Liver (tissue), 9 donors: ENCODE measurements around the gene EIF4G1. TPM values are rescaled to one million over a fixed set of nuclear protein-coding genes. Genes with fewer than 3 reads are reported as not detected.

Experiments used
- DNase-seq: peaks from one replicate; pipeline ENCODE4 v3.0.0-alpha.2; 2017; ENCODE audit warnings: low spot score
- H3K27ac ChIP-seq, 2 donors: one replicate each; pipeline ENCODE4 v1.7.0; 2013; ENCODE audit warnings: inconsistent platforms in 2 of 2, low read length in 2 of 2, control low read depth in 1 of 2, low read depth in 1 of 2, mild to moderate bottlenecking in 1 of 2
- H3K27me3 ChIP-seq, 4 donors: one replicate each; pipeline versions ENCODE4 v1.6.1 to v1.7.0; 2013; ENCODE audit warnings: low read length in 3 of 4, inconsistent platforms in 1 of 4, mild to moderate bottlenecking in 1 of 4, moderate library complexity in 1 of 4; ENCODE audit not compliant: control insufficient read depth in 4 of 4, insufficient read depth in 4 of 4
- H3K36me3 ChIP-seq, 4 donors: one replicate each; pipeline versions ENCODE4 v1.6.1 to v1.7.0; 2013; ENCODE audit warnings: low read length in 3 of 4, mild to moderate bottlenecking in 3 of 4, low read depth in 1 of 4, moderate library complexity in 1 of 4; ENCODE audit not compliant: control insufficient read depth in 4 of 4, insufficient read depth in 3 of 4
- H3K4me1 ChIP-seq, 4 donors: one replicate each; pipeline versions ENCODE4 v1.6.1 to v1.7.0; 2013; ENCODE audit warnings: low read length in 3 of 4, mild to moderate bottlenecking in 3 of 4, moderate library complexity in 1 of 4; ENCODE audit not compliant: control insufficient read depth in 4 of 4, insufficient read depth in 4 of 4
- H3K4me3 ChIP-seq, 3 donors: one replicate each; pipeline versions ENCODE4 v1.6.1 to v1.7.0; 2013; ENCODE audit warnings: low read length in 3 of 3, control low read depth in 1 of 3, low read depth in 1 of 3, mild to moderate bottlenecking in 1 of 3
- H3K9ac ChIP-seq, 2 donors: one replicate each; pipeline ENCODE4 v1.7.0; 2013; ENCODE audit warnings: low read length in 2 of 2, mild to moderate bottlenecking in 2 of 2, moderate library complexity in 2 of 2, control low read depth in 1 of 2, low read depth in 1 of 2
- H3K9me3 ChIP-seq, 4 donors: one replicate each; pipeline versions ENCODE4 v1.6.1 to v1.7.0; 2013; ENCODE audit warnings: low read length in 3 of 4; ENCODE audit not compliant: control insufficient read depth in 4 of 4
- EGR1 ChIP-seq, 2 donors: IDR thresholded peaks; 2 replicates each; pipeline ENCODE4 v1.6.1; 2016 to 2018; ENCODE audit warnings: antibody characterized with exemption in 2 of 2, low read depth in 2 of 2
- FOXA1 ChIP-seq: IDR thresholded peaks from 2 replicates; pipeline ENCODE4 v1.6.1; 2016; ENCODE audit warnings: antibody characterized with exemption
- FOXA2 ChIP-seq: IDR thresholded peaks from 2 replicates; pipeline ENCODE4 v1.6.1; 2016; ENCODE audit warnings: antibody characterized with exemption
- GABPA ChIP-seq, 2 donors: IDR thresholded peaks in 1 of 2; conservative IDR thresholded peaks in 1 of 2; 2 replicates each; pipeline ENCODE4 v1.6.1; 2016; ENCODE audit warnings: antibody characterized with exemption in 2 of 2, mild to moderate bottlenecking in 1 of 2, moderate library complexity in 1 of 2
- HNF4A ChIP-seq, 2 donors: conservative IDR thresholded peaks; 2 replicates each; pipeline ENCODE4 v1.6.1; 2016; ENCODE audit warnings: antibody characterized with exemption in 2 of 2, mild to moderate bottlenecking in 2 of 2
- HNF4G ChIP-seq: IDR thresholded peaks from 2 replicates; pipeline ENCODE4 v1.6.1; 2016; ENCODE audit warnings: antibody characterized with exemption
- JUND ChIP-seq, 2 donors: IDR thresholded peaks; 2 replicates each; pipeline ENCODE4 v1.6.1; 2016; ENCODE audit warnings: antibody characterized with exemption in 2 of 2
- MAX ChIP-seq: IDR thresholded peaks from 2 replicates; pipeline ENCODE4 v1.6.1; 2016; ENCODE audit warnings: antibody characterized with exemption
- NR2F2 ChIP-seq: IDR thresholded peaks from 2 replicates; pipeline ENCODE4 v1.6.1; 2016; ENCODE audit warnings: antibody characterized with exemption
- RAD21 ChIP-seq, 2 donors: IDR thresholded peaks; 2 replicates each; pipeline ENCODE4 v1.6.1; 2016; ENCODE audit warnings: antibody characterized with exemption in 2 of 2, mild to moderate bottlenecking in 2 of 2
- RXRA ChIP-seq, 2 donors: IDR thresholded peaks; 2 replicates each; pipeline ENCODE4 v1.6.1; 2017 to 2018; ENCODE audit warnings: antibody characterized with exemption in 2 of 2, mild to moderate bottlenecking in 1 of 2
- SP1 ChIP-seq: IDR thresholded peaks from 2 replicates; pipeline ENCODE4 v1.6.1; 2018; ENCODE audit warnings: antibody characterized with exemption, mild to moderate bottlenecking
- TAF1 ChIP-seq: conservative IDR thresholded peaks from 2 replicates; pipeline ENCODE4 v1.6.1; 2016; ENCODE audit warnings: antibody characterized with exemption, mild to moderate bottlenecking
- YY1 ChIP-seq: IDR thresholded peaks from 2 replicates; pipeline ENCODE4 v1.6.1; 2016; ENCODE audit warnings: antibody characterized with exemption, mild to moderate bottlenecking
- ZBTB33 ChIP-seq: IDR thresholded peaks from 2 replicates; pipeline ENCODE4 v1.6.1; 2016; ENCODE audit warnings: antibody characterized with exemption
- WGBS: extraction: QIAGEN DNeasy Blood & Tissue Kit; methylation state at CpG from one replicate; pipeline ENCODE4 v1.1.7; 2013; 5-methylcytosine and 5-hydroxymethylcytosine counted together
- polyA plus RNA-seq, 2 donors: library from polyadenylated mRNA; stranded (reverse) in 1 of 2; unstranded in 1 of 2; fragments of 200-250 nt in 1 of 2; fragments of >200 nt in 1 of 2; fragmentation: Nextera tagmentation in 1 of 2; extraction: Ambion mirVana in 1 of 2; gene quantifications; one replicate each; pipeline versions ENCODE4 v1.2.1 to v1.2.3, GENCODE V29; 2013 to 2015
- total RNA-seq, 2 donors: library from RNA; depleted of rRNA; stranded (reverse); fragments of >200 nt; gene quantifications; one replicate each; pipeline ENCODE4 v1.2.3, GENCODE V29; 2014
- TF ChIP-seq, protein P1 (sequence below): IDR thresholded peaks from 2 replicates; pipeline ENCODE4 v1.6.1; 2016; ENCODE audit warnings: antibody characterized with exemption, mild to moderate bottlenecking
- TF ChIP-seq, protein P2 (sequence below): IDR thresholded peaks from 2 replicates; pipeline ENCODE4 v1.6.1; 2016; ENCODE audit warnings: antibody characterized with exemption
- TF ChIP-seq, protein P3 (sequence below): fragments of 150-350 bp; IDR thresholded peaks from 2 replicates; pipeline ENCODE4 v1.5.1; 2017; ENCODE audit warnings: improper control_type of control experiment, low read depth, low read length; ENCODE audit not compliant: missing input control
- donor health status: healthy.
- donor health status: healthy.
- donor health status: healthy.
- donor health status: healthy.
- donor health status: healthy.

The EIF4G1 gene
- total and polyA plus RNA-seq, 4 donors = 140 to 329 (median 207) TPM

GRCh38 chr3:184373422-184373821 is 59.0 kb downstream of the EIF4G1 start (continued):
- TF ChIP-seq, protein P1, sequence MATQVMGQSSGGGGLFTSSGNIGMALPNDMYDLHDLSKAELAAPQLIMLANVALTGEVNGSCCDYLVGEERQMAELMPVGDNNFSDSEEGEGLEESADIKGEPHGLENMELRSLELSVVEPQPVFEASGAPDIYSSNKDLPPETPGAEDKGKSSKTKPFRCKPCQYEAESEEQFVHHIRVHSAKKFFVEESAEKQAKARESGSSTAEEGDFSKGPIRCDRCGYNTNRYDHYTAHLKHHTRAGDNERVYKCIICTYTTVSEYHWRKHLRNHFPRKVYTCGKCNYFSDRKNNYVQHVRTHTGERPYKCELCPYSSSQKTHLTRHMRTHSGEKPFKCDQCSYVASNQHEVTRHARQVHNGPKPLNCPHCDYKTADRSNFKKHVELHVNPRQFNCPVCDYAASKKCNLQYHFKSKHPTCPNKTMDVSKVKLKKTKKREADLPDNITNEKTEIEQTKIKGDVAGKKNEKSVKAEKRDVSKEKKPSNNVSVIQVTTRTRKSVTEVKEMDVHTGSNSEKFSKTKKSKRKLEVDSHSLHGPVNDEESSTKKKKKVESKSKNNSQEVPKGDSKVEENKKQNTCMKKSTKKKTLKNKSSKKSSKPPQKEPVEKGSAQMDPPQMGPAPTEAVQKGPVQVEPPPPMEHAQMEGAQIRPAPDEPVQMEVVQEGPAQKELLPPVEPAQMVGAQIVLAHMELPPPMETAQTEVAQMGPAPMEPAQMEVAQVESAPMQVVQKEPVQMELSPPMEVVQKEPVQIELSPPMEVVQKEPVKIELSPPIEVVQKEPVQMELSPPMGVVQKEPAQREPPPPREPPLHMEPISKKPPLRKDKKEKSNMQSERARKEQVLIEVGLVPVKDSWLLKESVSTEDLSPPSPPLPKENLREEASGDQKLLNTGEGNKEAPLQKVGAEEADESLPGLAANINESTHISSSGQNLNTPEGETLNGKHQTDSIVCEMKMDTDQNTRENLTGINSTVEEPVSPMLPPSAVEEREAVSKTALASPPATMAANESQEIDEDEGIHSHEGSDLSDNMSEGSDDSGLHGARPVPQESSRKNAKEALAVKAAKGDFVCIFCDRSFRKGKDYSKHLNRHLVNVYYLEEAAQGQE = no peak
- TF ChIP-seq RAD21 (IDR thresholded peaks at IDR 0.05) (no peak), HNF4A (conservative IDR thresholded peaks at IDR 0.05) (no peak), JUND (IDR thresholded peaks at IDR 0.05) (no peak), FOXA2 (no peak)
- TF ChIP-seq, protein P2, sequence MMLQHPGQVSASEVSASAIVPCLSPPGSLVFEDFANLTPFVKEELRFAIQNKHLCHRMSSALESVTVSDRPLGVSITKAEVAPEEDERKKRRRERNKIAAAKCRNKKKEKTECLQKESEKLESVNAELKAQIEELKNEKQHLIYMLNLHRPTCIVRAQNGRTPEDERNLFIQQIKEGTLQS = no peak

DNA sequence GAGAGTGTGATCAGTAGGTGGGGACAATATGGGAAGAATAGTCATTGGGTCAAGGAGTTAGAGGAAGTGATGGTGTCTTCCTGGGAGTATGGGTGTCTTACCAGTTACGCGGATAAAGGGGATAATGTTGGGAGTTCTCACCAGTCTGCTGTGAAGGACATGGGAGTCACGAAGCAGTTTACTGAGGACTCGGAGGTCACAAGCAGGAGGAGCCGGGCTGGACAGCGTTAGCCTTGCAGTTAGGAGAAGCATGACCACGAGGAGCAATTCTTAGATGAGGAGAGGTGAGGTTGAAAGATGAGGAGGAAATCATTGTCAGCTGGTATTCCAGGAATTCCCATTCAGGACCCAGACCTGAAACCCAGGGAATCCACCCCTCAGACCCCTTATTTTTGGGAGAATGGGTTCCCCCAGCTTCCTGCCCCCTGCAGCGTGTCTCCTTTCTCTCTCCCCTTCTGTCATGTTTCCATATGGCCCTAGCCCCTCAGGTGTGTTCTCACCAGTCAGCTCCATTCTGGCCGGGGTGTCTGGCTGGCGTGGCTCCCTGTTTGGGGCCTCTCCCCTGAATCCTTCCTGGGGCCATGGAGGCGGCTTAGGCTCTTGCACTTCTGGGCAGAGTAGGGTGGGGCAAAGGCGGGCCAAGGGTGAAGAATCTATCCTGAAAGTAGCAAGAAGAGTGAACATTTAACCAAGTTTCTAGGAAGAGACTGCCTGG is 61.5 kb downstream of the EIF4G1 start:
- Histone ChIP-seq H3K4me3 (no peak overlapping the region), H3K27me3 (no peaks in the 10 kb centered on the region), H3K4me1 (peaks cover 3 to 32% (median 16%) of the 10 kb centered on the region in 4 donors), H3K36me3 (peaks cover 0 to 28% (median 22%) of the 10 kb centered on the region in 4 donors), H3K27ac (no peak overlapping the region), H3K9me3 (no peaks in the 10 kb centered on the region), H3K9ac (no peak overlapping the region)
- TF ChIP-seq, protein P3, sequence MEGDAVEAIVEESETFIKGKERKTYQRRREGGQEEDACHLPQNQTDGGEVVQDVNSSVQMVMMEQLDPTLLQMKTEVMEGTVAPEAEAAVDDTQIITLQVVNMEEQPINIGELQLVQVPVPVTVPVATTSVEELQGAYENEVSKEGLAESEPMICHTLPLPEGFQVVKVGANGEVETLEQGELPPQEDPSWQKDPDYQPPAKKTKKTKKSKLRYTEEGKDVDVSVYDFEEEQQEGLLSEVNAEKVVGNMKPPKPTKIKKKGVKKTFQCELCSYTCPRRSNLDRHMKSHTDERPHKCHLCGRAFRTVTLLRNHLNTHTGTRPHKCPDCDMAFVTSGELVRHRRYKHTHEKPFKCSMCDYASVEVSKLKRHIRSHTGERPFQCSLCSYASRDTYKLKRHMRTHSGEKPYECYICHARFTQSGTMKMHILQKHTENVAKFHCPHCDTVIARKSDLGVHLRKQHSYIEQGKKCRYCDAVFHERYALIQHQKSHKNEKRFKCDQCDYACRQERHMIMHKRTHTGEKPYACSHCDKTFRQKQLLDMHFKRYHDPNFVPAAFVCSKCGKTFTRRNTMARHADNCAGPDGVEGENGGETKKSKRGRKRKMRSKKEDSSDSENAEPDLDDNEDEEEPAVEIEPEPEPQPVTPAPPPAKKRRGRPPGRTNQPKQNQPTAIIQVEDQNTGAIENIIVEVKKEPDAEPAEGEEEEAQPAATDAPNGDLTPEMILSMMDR = no peak
- no peak for TF ChIP-seq MAX
- TF ChIP-seq, protein P1 = no peak
- no peak for TF ChIP-seq ZBTB33
- TF ChIP-seq, protein P2 = no peak
- no peak for TF ChIP-seq EGR1 (IDR thresholded peaks at IDR 0.05; ENCODE audit: low read depth in 2 of 2)
- no peak for TF ChIP-seq RXRA (IDR thresholded peaks at IDR 0.05)
- TF ChIP-seq FOXA2 = no peak
- no peak for TF ChIP-seq YY1
- no peak for TF ChIP-seq RAD21 (IDR thresholded peaks at IDR 0.05)
- TF ChIP-seq SP1 = no peak
- TF ChIP-seq HNF4G = no peak
- TF ChIP-seq HNF4A (conservative IDR thresholded peaks at IDR 0.05) = no peak
- no peak for TF ChIP-seq FOXA1
- TF ChIP-seq GABPA (IDR thresholded peaks at IDR 0.05 in 1 of 2, conservative IDR thresholded peaks at IDR 0.05 in 1 of 2) = no peak
- no peak for TF ChIP-seq JUND (IDR thresholded peaks at IDR 0.05)
- no peak for TF ChIP-seq NR2F2
- TF ChIP-seq TAF1 = no peak
- no peak for DNase-seq
- WGBS = 93% methylated on average over 12 of the region's 12 CpGs
